H7 (cell line): ENCODE results near the gene KCNN3. TPM values are rescaled to one million over a fixed set of nuclear protein-coding genes. Genes with fewer than 3 reads are reported as not detected.

Experiments used
- DNase-seq: peaks from one replicate; pipeline ENCODE4 v3.0.0; 2012
- H3K27me3 ChIP-seq: 2 replicates; pipeline ENCODE4 v1.6.0; 2011; ENCODE audit warnings: mild to moderate bottlenecking, low read length; ENCODE audit not compliant: control insufficient read depth, insufficient read depth
- H3K36me3 ChIP-seq: replicated peaks from 2 replicates; pipeline ENCODE4 v1.5.1; 2011; ENCODE audit warnings: low read length; ENCODE audit not compliant: control insufficient read depth, insufficient read depth
- H3K4me3 ChIP-seq: 2 replicates; pipeline ENCODE4 v1.5.1; 2011; ENCODE audit warnings: low read depth, mild to moderate bottlenecking, control low read depth, low read length, moderate library complexity; ENCODE audit not compliant: insufficient read depth
- total RNA-seq: library from RNA; depleted of rRNA; stranded (reverse); fragments of >200 nt; shearing (Covaris generic); gene quantifications from 2 replicates; pipeline ENCODE4 v1.2.3, GENCODE V29; 2014

The KCNN3 gene
- total RNA-seq, 1 experiment from 2014 or later, result 0.62 TPM

DNA sequence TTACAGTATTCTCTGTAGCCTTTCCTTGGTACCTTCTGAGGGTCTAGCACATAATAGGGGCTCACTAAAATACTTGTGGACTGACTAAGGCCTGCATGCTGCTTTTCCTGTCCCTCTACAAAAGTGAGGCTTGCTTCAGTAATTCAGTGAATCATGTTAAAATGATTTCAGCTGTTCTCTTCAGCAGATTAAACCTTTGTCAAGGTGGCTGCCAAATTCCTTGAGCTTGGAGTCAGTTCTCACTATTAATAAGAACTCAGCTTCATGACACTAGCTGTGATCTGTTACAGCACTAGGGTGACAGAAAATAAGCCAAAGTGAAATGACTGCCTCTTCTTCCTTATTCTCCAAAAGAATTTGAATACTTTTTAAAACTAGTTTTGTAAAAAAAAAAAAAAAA lies 128.8 kb downstream of the KCNN3 start:
- DNase-seq, result no peak
- Histone ChIP-seq H3K4me3 (no peak overlapping the region), H3K27me3 (no peaks in the 10 kb centered on the region), H3K36me3 (no peaks in the 10 kb centered on the region)

DNA sequence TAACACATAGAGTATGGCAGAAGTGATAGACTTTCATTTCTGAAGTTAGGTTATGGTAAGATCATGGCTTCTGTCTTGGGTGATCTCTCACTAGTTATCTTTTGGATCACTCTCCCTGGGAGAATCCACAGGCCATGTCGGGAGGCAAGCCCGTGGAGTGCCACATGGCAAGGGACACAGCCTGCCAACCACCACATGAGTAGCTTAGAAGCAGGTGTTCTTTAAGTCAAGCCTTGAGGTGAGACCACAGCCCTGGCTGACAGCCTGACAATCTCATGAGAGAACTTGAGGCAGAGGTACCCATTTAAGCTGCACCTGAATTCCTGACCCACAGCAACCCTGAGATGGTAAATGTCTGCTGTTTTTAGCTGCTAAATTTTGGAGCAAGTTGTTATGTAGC lies 130.4 kb downstream of the KCNN3 start:
- Histone ChIP-seq H3K27me3 (no peaks in the 10 kb centered on the region), H3K4me3 (no peak overlapping the region), H3K36me3 (no peaks in the 10 kb centered on the region)
- no peak for DNase-seq

DNA sequence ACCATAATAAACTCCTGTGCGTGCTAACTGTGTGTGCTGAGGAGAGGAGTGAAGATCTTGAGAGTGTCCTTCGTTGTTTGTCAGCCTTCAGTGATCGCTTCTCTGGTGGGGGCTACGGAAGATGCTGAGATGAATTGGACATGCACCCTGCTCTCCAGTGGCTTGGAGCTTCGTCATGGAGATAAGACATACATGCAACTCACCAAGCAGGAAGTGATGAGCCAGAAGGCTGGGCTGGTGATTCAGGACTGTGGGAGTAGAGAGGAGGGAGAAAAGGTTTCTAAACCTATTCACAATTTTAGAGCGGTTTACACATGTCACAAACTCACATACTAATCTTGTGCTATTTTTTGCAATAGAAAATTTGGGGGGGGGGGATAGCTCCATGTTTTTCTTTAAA lies 133.2 kb downstream of the KCNN3 start:
- H3K36me3 ChIP-seq, result no peaks in the 10 kb centered on the region
- no peak for DNase-seq
- no peak overlapping the region for H3K4me3 ChIP-seq
- H3K27me3 ChIP-seq, result no peaks in the 10 kb centered on the region

DNA sequence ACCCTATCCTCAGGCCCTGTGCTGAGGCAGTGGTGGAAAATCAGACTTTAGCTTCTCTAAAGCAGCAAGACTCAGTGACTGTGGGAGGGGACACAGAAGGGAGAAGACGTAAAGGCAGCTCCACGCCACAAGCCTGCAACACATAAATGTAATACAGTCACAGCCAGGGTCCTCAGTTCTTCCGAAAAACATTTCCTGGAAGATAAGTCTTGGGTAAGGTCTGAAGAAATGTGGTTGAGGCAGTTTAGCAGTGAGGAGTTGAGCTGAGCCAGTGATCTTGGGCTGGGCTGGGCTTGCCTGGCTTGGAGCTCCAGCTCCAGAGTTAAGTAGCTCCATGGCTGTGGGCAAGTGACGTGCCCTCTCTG lies 134.3 kb downstream of the KCNN3 start:
- Histone ChIP-seq H3K4me3 (no peak overlapping the region), H3K36me3 (no peaks in the 10 kb centered on the region), H3K27me3 (no peaks in the 10 kb centered on the region)
- DNase-seq, result no peak

DNA sequence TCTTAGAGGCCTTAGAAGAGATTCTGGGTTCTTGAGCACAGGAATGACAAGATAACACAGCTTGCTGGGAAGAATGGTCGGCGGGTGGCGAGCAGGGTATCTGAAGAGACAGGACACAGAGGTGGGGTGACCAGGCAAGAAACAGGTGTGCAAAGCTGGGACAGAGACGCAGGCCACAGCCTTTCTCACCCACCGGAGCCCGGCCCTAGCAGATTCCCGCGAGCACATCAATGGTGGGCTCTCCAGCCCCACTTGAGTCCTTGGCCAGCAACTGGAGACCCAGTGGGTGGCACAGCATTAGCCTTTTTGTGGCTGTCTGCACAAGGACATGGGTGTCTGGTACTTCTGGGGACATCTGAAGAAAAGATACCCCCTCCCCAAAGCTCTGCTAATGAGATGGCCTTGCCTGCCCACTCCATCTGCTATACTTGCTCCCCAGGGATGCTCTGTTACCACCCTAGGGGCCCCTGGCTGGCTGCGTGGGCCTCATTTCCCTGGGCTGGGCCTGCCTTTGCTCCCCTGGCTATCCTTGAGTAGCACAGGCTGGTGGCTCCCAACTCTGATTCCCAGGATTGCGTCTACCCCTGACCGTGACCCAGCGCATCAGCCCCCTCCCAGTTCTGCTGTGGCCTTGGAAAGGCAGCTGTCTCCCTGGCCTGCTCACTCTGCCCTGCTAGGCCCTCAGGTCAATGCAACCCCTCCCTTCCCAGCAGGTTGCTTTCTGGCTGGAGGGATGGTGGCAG lies 134.8 kb downstream of the KCNN3 start:
- H3K36me3 ChIP-seq, result no peaks in the 10 kb centered on the region
- H3K4me3 ChIP-seq, result no peak overlapping the region
- no peaks in the 10 kb centered on the region for H3K27me3 ChIP-seq
- no peak for DNase-seq

DNA sequence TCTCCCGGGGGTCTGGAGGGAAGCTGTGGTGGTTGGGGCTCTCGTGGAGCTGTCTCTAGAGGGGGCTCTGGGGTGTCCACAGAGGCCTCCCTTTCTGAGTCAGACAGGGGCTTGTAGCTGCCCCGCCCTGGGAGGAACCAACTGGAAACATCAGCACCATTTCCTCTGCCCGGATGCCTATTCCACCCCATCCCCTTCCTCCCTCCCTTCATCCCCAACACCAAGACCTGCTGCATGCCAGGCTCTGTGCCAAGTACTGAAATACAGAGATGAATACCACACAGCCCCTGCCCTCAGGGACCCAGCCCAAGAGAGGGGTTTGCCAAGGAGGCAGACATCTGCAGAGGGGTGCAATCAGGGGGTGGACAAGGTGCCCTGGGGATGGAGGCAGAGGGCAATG lies 136.5 kb downstream of the KCNN3 start:
- Histone ChIP-seq H3K27me3 (no peaks in the 10 kb centered on the region), H3K4me3 (no peak overlapping the region), H3K36me3 (no peaks in the 10 kb centered on the region)
- DNase-seq, result no peak

DNA sequence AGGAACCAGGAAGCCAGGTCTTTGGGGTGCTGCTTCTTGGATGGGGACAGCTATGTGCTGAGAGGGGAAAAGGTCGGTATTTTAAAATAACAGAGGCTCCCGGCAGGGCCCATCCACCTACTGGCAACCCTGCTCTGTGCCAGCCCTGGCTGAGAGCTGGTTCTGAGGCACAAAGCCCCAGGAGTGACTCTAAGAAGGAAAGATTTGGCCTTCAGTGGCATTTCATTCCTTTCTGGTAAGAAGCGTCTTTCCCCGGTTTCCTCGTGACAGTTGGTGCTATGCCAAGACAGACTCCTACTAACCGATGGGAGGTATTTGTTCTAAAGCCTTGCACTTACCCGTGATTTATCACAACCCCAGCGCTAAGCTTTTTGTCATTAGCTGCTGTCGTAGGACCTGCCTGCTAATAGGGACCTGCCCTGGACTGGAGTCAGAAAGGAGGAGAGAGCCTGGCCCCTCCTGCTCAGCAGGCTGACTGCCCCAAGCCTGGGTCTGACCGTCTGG lies 139.0 kb downstream of the KCNN3 start:
- H3K36me3 ChIP-seq, result no peaks in the 10 kb centered on the region
- DNase-seq, result peak; percentile 59
- no peaks in the 10 kb centered on the region; the same call in none of the 2 replicates for H3K27me3 ChIP-seq
- H3K4me3 ChIP-seq, result no peak overlapping the region

DNA sequence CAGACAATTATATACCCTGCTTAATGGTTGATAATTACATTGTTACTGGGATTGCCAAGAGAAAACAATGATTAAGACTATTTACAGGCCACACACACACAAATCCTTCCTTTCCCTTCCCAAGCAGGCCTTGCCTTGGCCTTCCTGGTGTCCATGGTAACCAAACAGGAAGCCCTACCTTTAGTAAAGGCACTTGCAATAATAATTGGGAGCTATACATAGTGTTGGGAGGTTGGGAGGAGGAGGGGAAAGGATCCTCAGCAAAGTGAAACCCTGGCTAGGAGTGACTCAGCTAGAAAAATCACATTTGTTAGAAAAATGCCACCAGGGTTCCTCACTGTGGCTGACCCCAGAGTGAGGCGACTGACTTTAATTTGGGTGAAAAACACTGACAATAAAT lies 139.8 kb downstream of the KCNN3 start:
- peak; percentile 71 for DNase-seq
- Histone ChIP-seq H3K36me3 (no peaks in the 10 kb centered on the region), H3K4me3 (no peak overlapping the region), H3K27me3 (no peaks in the 10 kb centered on the region; the same call in none of the 2 replicates)

DNA sequence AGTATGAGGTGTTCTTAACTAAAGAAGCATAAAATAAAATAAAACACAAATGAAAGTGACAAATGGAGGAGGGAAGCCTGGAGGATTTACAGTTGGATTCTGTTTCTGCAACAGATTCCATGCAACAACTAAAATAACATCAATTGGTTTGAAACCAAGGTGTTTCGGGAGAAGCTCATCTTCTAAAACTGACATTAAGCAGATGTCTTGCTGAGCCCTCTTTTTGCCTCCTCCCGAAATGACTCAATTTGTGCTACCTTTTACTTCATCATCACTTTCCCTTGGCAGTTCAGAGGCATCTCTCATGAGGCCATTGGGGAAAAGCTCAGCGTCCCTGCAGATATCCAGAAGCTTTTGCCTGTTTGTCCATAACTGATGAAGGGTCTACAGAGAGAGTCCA lies 140.5 kb downstream of the KCNN3 start:
- no peak overlapping the region for H3K4me3 ChIP-seq
- no peaks in the 10 kb centered on the region for H3K36me3 ChIP-seq
- DNase-seq, result no peak
- H3K27me3 ChIP-seq, result no peaks in the 10 kb centered on the region; the same call in none of the 2 replicates

DNA sequence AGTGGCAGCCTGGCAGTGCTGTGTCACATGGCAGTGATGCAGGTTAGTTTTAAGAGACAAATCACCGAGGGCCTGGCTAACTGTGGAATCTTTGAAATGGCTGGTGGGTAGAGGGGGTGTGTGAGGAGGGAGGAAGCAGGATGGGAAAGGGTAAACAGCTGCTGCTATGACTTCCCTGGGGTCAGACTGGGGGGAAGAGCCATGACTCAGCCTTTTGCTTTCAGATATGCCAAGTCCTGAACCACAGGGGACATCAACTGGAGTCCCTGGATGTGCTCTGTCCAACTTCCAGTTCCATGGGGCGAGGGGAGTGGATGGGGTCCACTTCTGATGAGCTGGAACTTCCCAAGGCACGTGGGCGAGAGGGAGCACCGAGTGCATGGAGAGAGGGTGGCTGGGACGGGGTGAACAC lies 141.0 kb downstream of the KCNN3 start:
- DNase-seq, result no peak
- Histone ChIP-seq H3K36me3 (no peaks in the 10 kb centered on the region), H3K4me3 (no peak overlapping the region), H3K27me3 (no peaks in the 10 kb centered on the region; the same call in none of the 2 replicates)

DNA sequence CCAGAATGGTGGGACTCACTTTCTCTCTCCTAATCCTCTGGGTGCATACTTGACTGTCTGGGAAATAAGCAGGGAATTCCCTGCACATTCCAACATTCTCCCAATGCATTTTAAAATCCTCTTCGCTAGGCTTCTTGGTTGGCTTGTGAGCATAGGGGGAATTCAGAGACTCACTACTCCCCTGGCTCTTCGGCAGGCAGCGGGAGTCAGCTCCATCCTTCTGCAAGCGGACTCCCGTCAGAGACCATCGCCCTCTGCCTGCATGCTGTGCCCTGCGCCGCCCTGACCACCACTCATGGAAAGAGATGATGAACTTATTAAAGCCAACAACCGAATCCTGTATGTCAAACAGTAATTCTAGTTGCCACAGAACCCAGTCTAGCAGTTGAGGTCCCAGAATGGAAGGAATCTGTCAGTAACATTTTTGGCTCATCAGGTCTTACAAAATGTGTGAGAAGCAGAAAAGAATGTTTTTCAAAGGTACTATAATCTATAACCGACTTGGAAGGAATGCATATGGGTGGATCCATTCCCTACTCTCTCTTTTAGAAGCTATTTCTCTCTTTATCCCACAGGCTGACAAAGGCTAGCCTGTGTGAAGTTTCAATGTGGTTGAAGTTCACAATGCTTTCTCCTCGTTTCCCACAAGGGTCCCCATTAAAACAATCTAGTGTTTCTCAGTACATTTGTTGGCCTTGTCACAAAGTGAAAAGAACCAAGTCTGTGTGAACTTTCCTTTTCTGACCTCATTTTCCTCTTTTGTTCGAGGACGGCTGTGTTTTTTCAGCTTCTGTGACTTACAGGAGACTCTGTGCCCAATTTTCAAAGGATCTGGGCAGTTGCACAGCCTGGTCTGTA lies 143.0 kb downstream of the KCNN3 start:
- no peaks in the 10 kb centered on the region; the same call in none of the 2 replicates for H3K27me3 ChIP-seq
- H3K4me3 ChIP-seq, result no peak overlapping the region
- peak; percentile 57 for DNase-seq
- H3K36me3 ChIP-seq, result no peaks in the 10 kb centered on the region

DNA sequence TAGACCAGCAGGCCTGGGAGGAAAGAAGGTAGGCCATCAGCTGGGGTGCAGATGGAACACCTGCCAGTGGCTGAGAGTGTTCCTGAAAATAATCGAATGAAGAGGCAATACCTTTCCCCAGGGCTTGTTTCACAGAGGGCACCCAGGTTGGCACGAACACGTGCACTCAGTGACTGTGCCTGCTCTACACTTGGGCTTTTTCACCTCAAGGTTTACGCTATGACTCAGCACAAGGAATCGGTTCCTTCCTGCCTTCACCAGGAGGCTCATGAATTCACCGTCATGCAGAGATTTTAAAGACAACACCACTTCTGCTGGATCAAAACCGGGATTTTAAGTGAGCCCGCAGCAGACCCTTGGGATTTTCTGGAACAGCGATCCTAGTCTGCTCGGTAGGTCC lies 143.6 kb downstream of the KCNN3 start:
- Histone ChIP-seq H3K4me3 (no peak overlapping the region), H3K36me3 (no peaks in the 10 kb centered on the region), H3K27me3 (no peaks in the 10 kb centered on the region; the same call in none of the 2 replicates)
- DNase-seq, result no peak

DNA sequence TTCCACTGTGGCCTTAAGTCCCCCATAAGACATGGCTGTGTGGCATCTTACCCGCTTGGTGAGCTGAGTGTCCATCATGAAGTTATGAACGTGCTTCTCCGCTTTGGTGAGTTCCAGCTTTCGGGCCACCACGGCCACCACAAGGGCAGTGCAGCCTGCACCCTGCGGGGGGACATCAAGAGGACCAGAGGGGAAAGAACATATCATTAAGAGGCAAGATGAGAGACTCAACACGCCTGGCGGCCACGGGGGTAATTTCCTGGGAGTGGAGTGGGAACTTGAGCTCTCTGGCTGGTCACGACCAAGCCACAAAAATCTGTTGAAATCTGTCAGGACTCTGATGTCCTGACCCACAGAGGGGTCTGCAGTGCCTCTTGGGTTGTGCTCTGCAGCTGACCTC lies 144.2 kb downstream of the KCNN3 start:
- H3K36me3 ChIP-seq, result no peaks in the 10 kb centered on the region
- H3K27me3 ChIP-seq, result no peaks in the 10 kb centered on the region; the same call in none of the 2 replicates
- DNase-seq, result no peak
- H3K4me3 ChIP-seq, result no peak overlapping the region

DNA sequence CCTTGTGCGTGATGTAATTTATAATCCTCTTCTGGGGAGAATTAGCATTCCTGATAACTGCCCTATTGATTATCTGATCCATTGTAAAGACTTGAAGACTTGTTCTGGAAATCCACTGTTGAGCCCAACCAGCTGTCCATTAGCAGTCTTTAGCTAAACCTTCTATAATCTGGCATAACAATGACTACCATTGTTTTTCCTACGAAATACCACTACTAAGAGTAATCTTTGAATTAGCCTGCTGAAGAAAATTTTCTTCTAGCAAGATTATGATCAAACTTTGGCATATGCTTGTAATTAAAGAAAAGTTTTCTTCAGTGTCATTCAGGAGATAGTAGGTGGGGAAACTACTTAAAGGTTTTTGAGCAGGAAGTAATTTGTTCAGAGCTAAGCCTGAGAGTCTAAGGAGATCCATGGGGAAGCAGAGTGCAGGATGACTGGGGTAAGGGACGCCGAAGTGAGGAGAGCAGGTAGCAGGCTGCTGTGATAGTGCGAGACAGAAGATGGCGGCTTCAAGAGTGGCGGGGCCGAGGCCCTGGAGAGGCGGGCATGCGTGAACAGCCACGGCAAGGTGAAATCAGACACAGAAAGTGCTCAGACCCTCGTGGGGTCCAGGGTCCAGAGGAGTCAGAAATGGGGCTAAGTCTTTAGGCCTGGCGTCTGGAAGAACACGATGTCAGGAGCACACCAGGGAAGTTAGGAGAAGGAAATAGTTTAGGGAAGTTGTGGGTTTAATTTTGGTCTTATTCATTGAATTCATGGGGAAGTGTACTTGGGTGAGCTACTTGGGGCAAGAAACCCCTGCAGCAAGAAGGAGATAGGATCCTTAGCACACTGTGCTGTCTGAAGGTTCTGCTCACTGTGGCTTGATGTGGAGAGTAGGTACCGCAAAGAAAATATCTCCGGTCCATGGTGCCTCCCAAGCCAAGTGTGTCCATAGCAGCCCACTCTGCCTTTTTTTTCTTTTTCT lies 149.5 kb downstream of the KCNN3 start:
- no peak for DNase-seq
- no peak overlapping the region for H3K4me3 ChIP-seq

More for the DNA sequence above, 149.5 kb downstream of the KCNN3 start:
- H3K27me3 ChIP-seq, result no peaks in the 10 kb centered on the region
- H3K36me3 ChIP-seq, result no peaks in the 10 kb centered on the region
